PC-3 (cell line): ENCODE measurements around the gene TRIM62.

Experiments used
- EZH2 ChIP-seq: fragments of 300-600 bp; sonication (generic); IDR thresholded peaks from one replicate; pipeline ENCODE4 v1.6.1; 2017; ENCODE audit warnings: antibody characterized with exemption, mild to moderate bottlenecking, low read length; ENCODE audit not compliant: unreplicated experiment
- EZH2phosphoT487 ChIP-seq: fragments of 300-600 bp; sonication (generic); IDR thresholded peaks from 2 replicates; pipeline ENCODE4 v1.6.1; 2018; ENCODE audit warnings: mild to moderate bottlenecking, antibody characterized with exemption, low read length, borderline replicate concordance
- TF ChIP-seq, protein P1 (sequence below): fragments of 300-600 bp; sonication (generic); conservative IDR thresholded peaks from 2 replicates; pipeline ENCODE4 v1.5.1; 2017; ENCODE audit warnings: antibody characterized with exemption, low read depth, mild to moderate bottlenecking, low read length

DNA sequence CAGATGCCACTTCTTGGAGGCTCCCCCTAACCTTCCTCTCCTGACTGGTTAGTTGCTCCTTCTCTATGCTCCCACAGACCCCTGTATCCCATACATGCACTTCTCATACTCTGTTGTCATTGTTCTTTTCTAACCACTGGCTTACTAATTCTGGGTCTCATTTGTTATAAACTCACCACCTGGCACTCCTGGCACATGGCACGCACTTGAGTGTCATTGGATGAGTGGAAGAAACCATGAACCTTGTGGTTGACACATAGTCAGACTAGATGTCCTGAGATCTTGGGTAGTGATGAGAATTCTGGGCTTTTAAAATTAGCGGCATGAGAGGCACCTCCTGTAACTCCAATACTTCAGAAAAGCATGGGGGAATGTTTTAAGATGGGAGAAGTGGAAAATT, 49.3 kb downstream of the TRIM62 start:
- TF ChIP-seq, protein P1, sequence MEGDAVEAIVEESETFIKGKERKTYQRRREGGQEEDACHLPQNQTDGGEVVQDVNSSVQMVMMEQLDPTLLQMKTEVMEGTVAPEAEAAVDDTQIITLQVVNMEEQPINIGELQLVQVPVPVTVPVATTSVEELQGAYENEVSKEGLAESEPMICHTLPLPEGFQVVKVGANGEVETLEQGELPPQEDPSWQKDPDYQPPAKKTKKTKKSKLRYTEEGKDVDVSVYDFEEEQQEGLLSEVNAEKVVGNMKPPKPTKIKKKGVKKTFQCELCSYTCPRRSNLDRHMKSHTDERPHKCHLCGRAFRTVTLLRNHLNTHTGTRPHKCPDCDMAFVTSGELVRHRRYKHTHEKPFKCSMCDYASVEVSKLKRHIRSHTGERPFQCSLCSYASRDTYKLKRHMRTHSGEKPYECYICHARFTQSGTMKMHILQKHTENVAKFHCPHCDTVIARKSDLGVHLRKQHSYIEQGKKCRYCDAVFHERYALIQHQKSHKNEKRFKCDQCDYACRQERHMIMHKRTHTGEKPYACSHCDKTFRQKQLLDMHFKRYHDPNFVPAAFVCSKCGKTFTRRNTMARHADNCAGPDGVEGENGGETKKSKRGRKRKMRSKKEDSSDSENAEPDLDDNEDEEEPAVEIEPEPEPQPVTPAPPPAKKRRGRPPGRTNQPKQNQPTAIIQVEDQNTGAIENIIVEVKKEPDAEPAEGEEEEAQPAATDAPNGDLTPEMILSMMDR, result no peak
- no peak for TF ChIP-seq EZH2
- no peak for TF ChIP-seq EZH2phosphoT487
